Upper lobe of left lung (tissue), 4 donors: ENCODE data around the gene TSPAN5.

Source experiments
- CTCF ChIP-seq, 6 experiments: fragments of 450-650 bp in 4 of 6; fragments of 200-600 bp in 2 of 6; sonication (generic) in 2 of 6; IDR thresholded peaks; one replicate each; pipeline ENCODE4 v1.5.1; 2016 to 2019; ENCODE audit warnings: antibody characterized with exemption in 6 of 6
- EP300 ChIP-seq, 4 donors: sonication (generic); formaldehyde crosslinking; IDR thresholded peaks; one replicate each; pipeline ENCODE4 v1.5.1; 2017; ENCODE audit warnings: antibody characterized with exemption in 4 of 4, control low read depth in 2 of 4

DNA sequence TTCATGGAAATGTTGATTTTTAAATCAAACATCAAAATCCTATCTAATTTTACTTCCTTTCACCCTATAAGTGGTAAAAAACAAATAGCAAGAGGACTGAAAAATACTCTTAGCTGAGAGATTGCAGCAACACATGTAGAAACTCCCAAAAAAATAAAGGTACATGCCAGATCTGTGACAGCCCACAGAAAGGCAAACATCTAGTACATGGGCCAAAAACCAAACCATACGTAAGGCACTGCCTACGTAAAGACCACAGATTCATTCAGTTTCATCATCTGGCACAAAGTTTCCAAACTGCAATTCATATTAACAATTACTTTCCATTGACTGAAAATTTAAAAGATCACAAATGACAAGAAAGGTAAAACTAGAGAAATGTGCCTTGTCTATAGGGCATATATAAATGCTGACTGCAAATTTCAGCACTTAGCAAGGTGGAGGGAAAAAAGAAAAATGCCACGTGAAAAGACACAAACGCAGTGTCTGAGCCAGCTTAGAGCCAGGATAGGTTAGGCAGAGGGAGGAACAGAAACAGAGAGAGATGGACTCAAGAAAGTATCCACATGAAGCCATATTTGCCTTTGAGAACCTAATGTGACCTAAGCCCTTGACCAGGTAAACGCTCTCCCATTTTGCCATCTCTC is 88.1 kb downstream of the TSPAN5 start:
- TF ChIP-seq EP300 (IDR thresholded peaks at IDR 0.05) (no peak), CTCF (IDR thresholded peaks at IDR 0.05) (no peak)
